HG02938 (cell line): Measurements from ENCODE around the gene RNF40.
"Not testable (repeated sequence)": the region's sequence is repeated elsewhere in the genome, so short reads cannot be mapped to it uniquely, and the experiment has no call there.

Source experiments
- ATAC-seq: cut with Tn5 transposase; IDR thresholded peaks from one replicate; pipeline ENCODE4 v1.9.1; 2021; ENCODE audit warnings: mild to moderate bottlenecking, moderate library complexity; ENCODE audit not compliant: unreplicated experiment

The RNF40 gene

DNA sequence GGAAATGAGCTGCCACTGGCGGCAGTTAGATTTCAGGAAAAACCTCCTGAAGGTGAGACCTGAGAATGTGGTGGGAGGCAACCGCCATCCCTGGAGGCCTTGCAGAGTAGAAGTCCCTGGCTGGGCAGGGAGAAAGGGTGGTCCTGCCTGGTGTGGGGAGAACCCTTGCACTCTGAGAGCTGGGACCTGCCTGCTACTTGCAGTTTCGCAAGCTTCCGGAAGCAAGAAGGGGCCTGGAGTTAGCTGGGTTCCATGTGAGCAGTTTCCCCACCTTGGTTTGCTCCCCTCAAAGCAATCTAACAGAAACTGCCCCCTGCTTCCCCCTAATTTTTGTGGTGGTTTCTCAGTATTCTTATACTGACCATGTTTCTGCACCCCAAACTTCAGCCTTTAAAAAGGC is 18.4 kb downstream of the RNF40 start:
- no peak for ATAC-seq

DNA sequence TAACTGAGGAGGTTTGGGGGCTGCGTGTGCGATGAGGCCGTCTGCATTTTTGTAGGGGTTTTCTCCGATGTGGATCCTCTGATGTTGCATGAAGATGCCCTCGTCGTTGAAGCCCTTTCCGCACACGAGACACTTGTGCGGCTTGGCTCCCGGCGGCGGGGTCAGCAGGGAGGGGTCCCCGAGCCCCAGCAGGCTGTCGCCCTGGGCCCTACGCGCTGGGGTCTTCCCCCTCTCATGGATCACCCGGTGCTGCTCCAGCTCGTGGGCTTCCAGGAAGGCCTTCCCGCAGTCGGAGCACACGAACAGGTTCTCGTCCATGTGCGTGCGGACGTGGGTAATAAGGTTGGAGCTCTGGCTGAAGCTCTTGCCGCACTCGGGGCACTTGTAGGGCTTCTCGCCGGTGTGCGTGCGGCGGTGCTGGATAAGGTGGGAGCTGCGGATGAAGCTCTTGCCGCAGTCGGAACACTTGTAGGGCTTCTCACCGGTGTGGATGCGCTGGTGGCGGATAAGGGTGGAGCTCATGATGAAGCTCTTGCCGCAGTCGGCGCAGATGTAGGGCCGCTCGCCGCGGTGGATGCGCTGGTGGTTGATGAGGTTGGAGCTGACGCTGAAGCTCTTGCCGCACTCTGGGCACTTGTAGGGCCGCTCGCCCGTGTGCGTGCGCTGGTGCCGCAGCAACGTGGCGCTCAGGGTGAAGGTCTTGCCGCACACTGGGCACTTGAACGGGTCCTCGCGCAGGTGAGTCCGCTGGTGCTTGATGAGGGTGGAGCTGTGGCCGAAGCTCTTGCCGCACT is 20.6 kb downstream of the RNF40 start:
- ATAC-seq, result no peak

DNA sequence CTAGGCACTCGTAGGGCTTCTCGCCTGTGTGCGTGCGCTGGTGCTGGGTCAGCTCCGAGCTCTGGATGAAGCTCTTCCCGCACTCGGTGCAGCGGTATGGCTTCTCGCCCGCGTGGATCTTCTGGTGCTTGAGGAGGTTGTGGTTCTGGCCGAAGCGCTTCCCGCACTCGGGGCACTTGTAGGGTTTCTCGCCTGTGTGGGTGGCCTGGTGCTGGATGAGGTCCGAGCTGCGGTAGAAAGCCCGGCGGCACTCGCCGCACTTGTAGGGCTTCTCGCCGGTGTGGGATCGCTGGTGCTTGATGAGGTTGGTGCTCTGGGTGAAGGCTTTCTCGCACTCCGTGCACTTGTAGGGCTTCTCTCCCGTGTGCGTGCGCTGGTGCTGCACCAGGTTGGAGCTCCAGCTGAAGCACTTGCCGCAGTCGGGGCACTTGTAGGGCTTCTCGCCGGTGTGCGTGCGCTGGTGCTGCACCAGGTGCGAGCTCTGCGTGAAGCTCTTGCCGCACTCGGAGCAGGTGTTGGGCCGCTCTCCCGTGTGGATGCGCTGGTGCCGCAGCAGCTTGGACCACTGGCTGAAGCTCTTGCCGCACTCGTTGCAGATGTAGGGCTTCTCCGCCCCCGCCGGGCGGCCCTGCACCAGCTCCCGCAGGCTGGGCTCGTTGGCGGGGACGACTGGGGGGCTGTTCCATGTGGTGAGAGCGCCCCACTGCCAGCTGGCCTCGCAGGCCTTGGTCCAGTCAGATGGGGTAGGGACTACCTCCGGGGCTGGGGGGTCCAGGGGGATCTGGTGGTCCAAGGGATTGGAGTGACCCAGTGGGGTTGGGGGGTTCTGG is 21.4 kb downstream of the RNF40 start:
- ATAC-seq, result no peak

DNA sequence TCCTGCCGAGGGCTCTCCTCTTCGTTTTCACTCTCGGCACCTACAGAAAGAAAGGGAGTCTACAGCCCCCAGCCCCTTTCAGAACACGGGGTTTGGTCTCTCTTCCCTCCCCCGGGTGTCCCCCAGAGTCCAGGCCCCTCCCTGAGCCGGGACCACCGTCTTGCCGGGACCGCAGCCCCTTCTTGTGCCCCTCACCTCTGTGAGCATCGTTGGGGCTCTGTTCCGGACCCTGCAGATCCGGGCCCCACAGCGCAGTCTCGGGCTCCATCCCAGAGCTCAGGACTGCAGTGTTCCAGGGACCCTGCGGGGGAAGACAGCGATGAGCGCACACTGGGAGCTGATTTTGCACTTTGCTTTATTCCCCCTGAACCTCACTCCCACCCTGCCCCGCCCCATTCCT is 22.1 kb downstream of the RNF40 start:
- no peak for ATAC-seq

DNA sequence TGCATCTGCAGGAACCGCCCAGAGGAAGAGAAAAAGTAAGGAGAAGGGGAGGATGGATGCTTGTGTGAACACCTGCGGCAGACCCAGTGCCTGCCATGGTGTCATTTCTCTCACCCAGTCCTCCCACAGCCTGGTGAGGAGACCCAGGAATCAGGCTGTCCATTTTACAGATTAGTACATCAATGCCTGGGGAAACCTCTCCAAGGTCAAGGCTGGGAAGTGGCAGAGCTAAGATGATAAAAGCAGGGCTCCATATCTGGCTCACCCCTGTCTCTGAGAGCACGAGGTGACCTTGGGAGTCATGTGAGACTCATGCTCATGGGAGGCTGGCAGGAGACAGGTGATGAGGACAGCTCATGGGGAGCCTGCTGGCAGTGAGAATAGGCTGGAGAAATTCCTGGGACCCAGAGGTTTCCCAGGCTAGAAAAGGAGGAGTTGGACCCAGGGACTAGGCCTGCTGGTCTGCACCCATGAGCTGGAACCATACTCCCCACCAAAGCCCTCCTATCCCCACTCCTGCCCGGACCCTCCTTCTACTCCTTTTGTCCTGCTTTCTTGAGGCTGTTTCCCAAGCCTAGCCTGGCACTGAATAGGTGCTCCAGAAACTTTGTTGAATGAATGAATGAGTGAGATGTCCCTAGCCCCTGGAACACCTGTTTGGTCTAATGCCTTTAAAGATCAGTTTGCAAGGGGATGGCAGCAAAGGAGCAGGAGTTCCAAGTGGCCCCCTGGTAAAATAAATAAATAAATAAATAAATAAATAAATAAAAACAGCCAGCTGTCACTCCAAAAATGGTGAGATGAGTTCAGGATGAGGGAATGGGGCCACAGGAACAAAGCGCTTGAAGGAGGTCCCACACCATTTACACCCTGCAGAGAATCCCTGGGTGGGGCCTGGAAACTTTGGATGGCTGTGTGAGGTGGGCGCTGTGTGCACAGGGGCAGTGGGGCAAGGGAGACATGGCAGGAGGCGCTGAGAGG is 23.3 kb downstream of the RNF40 start:
- ATAC-seq, result no peak

DNA sequence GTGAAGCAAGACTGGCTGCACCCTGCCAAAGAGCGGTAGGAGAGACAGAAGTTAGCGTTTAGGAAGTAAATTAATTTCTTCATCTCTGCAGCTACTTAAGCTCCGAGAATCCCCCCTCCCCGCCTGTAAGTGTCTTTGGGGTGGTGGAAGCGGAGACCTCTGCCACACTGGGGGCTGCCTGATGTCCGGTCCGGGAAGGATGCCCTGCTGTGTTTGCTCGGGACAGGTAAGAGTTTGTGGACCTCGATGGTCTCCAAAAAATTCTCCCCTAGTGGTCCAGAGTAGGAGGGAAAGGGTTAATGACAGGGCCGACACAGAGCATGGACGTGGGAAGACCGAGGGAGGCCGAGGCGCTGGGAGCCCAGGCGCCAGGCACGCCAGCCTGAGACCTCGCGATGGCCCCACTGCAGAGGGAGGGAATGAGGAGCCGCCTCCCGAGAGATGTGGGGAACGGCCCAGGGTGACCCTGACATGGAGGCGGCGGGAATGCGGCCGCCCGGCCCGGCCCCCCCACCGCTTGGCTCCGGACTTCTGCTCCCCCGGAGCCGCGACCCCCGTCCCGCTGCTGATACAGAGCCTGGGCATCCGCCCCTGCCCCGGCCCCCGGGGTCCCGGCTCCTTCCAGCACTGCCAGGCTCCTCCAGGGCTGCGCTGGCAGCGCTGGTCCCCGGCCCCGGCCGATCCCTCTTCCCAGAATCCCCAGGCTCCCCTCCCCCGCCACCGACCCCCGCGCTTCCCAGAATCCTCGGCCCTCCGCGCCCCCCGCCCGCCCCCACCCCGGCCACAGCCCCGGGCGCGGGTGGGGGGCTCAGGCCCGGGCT is 24.2 kb downstream of the RNF40 start:
- no peak for ATAC-seq

DNA sequence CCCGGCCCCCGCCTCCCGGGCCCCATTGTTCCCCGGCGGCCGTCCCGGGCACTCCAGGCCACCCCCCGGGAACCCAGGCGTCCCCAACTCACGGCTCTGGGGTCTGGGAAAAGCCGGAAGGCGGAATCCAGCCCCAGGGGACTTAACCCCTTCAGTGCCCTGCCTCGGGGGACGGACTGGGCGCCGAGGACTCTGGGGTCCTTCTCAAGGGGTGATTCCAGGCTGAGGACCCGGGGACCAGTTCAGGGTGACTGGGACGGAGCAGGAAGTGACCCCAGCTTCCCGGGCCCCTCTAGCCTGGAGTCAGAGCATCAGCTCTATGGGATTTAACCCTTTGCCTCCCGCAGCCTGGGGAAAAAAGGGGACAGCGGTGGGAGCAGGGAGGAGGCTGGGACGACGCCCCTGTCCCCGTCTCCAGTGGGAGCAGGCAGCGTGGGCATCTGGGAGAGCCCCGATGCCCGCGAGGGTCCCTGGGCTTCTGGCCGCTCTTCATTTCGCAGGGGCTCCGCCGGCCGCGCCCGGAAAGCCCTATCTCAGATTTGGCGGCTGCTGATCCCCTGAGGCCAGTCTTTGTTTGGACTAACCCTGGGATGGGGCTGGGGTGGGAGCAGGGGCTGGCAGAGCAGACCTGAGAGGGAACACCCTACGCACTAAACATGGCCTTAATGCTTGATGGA is 25.0 kb downstream of the RNF40 start, which contains the start of gene ZNF629:
TSS of gene ZNF629 (minus strand) at position 270 of the 677 bp plus-strand sequence. CDS start 2,723 bp downstream, outside the sequence.
- no peak for ATAC-seq

DNA sequence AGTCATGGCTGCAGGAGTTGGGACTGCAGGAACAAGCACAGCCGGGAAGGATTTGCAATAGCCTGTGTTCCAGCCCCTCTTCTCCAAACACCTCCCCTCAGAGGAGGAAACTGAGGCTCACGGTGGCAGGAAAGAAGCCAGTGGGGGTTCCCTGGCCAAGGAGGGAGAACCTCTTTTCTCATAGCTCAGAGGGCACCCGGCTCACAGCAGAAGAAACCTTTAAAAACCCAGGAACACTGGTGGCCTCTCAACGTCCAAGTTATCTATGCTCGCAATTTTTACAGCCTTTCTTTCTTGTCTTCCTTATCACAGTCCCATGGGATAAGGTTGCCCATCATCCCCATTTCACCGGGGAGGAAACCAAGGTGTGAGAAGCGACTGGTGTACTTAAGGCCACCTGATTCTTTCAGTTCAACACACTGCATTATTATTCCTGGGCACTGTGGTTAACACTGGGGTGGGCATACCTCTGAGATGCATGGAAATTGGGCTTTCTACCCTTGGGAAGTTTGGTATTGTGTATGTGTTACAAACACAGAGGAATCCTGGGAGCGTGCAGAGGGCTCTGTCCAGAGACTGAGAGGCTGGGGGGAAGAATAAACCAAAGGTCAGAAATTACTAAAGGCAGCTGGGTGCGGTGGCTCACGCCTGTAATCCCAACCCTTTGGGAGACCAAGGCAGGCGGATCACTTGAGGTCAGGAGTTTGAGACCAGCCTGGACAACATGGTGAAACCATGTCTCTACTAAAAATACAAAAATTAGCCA is 25.7 kb downstream of the RNF40 start:
- ATAC-seq, result no peak

DNA sequence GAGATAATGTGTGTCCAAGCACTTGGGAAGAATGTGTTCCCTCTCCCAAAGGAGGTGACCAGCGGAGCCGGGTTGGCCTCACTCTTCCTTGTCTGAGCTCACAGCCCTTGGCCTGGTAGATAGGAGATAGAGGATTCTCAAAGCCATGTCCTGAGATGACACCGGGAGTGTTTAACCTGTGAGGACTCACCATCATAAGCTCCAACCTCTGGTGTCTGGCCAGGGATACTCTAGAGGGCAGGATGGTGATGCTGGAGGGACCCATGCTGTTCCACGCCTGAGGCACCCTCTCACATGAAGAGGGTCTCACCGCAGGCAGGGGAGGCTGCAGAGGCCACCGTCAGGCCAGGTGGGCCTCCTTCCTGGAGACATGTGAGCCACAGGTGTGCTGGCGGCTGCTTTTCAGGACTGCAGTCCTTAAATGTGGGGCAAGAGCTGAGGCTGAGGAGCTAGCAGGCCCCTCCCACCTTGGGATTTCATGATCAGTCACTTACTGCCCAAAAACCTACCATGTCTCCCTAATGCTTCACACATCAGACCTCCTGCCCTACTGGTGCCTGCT is 31.5 kb downstream of the RNF40 start:
- ATAC-seq, result no peak

DNA sequence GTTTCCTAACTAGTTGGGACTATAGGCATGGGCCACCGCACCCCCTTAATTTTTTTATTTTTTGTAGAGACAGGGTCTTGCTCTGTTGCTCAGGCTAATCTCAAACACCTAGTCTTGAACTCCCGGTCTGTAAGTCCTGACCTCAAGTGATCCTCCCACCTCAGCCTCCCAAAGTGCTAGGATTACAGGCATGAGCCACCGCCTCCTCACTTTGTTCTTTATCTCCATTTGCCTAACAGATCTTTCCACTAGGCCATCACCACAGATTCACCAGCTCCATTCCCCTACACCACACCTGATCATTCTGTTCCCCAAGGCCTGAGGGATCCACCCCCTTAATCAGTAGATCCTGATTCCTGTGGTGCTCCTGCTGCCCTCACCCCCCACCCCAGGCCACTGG is 32.5 kb downstream of the RNF40 start:
- no peak for ATAC-seq

DNA sequence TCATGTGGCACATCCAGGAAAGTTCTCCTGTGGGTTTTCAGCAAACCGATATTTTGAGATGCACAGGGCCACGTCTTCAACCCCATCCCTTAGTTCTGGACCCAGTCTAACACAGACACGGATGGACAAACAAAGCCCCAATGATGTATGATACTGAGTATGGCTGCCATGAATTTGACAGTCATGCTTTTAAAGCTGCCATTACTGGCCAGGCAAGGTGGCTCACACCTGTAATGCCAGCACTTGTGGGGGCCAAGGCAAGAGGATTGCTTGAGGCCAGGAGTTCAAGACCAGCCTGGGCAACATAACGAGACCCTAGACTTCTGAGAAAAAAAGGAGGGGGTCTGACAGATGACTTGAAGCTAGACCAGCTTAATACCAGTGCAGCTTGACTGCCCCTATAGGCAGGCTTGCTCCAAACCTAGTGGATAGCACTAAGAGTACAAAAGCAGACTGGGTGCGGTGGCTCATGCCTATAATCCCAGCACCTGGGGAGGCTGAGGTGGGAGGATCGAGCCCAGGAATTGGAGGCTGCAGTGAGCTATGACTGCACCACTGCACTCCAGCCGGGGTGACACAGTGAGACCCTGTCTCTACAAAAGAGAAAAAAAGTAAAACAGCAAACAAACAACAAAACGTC is 35.7 kb downstream of the RNF40 start:
- no peak for ATAC-seq

DNA sequence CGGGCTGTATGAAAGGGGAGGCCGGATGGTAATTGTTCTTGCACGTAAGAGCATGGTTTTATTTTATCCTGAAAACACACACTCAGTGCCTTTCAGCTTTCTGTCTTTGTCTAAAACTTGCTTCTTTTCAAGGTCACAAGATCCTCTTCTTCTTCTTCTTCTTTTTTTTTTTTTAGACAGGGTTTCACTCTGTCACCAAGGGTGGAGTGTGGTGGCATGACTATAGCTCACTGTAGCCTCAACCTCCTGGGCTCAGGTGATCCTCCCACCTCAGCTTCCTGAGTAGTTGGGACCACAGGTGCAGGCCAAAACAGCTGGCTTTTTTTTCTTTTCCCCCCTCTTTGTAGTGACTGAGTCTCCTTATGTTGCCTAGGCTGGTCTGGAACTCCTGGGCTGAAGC is 40.8 kb downstream of the RNF40 start:
- no peak for ATAC-seq

DNA sequence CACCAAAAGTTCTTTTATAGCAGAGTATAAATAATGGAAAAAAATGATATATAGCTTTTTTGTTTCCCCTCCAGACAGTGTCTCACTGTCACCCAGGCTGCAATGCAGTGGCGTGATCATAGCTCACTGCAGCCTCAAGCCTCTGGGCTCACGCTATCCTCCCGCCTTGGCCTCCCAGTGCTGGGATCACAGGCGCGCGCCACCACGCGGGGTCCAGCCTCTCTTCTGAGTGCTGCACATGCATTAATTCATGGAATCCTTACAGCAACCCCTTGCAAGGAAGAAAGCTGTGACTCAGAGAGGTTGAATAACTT is 42.9 kb downstream of the RNF40 start:
- ATAC-seq, result no peak

DNA sequence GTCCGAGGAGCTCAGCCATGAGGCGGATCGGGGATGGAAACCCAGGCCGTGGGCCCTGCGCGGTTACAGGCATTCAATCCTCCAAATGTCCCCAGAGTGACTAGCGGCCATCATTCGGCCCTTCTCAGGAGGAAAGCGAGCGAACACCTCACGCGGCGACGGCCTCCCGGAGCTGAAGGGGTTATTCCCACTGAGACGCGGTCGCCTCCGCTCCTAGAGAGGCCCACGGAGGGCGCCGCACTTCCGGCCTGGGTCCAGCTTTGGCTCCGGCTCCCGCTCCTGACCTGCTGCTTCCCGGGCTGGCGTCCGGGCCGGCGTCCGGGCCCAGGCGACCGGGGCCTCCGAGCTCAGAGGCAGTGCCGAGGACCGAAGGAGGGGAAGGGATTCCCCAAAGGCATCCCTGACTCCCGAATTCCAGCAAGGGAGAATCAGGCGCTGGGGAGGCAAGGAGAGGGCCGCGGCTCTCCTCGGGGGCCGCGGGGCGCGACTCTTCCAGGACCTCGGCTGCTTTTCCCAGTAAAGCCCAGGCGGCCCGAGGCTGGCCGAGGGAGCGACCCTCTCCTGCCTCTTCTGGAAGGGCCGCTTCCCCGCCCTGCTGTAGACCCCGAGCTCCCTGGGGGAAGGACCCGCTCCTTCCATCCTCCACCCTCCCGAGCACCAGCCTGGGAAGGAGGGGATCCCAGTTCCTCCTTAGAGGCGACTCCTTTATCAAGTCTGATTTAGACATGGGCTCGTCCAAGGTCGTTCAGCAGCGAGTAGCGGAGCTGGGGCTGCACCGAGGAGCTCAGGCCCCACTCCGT is 43.4 kb downstream of the RNF40 start:
- no peak for ATAC-seq

DNA sequence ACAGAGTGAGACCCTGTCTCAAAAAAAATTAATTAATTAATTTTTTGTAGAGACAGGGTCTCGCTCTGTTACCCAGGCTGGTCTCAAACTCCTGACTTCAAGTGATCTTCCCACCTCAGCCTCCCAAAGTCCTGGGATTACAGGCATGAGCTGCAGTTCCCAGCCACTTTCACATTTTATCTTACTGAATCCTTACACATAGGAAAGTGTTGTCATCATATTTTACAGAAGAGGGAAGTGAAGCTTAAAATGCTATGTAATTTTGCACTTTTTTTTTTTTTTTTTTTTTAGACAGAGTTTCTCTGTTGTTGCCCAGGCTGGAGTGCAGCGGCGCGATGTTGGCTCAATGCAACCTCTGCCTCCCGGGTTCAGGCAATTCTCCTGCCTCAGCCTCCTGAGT is 46.0 kb downstream of the RNF40 start:
- no peak for ATAC-seq

DNA sequence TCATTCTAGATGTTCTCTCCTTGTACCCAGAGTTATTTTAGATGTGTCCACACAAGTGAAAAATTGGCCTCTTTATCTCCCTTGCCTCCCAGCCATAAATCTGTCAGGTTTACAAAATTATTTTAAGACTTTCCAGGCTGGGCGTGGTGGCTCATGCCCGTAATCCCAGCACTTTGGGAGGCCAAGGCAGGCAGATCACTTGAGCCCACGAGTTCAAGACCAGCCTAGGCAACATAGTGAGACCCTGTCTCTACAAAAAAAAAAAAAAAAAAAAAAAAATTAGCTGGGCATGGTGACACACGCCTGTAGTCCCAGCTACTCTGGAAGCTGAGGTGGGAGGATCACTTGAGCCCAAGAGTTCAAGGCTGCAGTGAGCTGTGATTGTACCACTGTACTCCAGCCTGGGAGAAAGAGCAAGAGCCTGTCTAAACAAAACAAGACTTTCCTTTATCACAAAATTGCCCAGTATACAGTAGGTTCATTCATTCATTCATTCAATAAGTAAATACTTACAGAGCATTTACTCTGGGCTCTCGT is 46.8 kb downstream of the RNF40 start:
- ATAC-seq, result not testable (repeated sequence)

DNA sequence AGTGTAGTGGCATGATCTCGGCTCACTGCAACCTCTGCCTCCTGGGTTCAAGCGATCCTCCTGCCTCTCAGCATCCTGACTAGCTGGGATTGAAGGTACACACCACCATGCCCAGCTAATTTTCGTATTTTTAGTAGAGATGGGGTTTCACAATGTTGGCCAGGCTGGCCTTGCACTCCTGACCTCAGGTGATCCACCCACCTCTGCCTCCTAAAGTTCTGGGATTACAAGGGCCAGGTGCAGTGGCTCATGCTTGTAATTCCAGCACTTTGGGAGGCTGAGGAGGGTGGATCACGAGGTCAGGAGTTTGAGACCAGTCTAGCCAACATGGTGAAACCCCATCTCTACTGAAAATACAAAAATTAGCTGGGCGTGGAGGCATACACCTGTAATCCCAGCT is 47.6 kb downstream of the RNF40 start:
- ATAC-seq, result not testable (repeated sequence)
